H1 (cell line): ENCODE measurements around the gene FYTTD1. TPM values are rescaled to one million over a fixed set of nuclear protein-coding genes. Genes with fewer than 3 reads are reported as not detected.

Experiments used
- CTCF ChIA-PET: fragments of 300-600 bp; sonication (Branson Sonifier 250); formaldehyde crosslinking; loops from one replicate; lab custom pipeline; 2021; ENCODE audit not compliant: partially characterized antibody; lab: Charles Lee
- POLR2A ChIA-PET: fragments of 300-600 bp; sonication (Branson Sonifier 250); formaldehyde crosslinking; loops from one replicate; lab custom pipeline; 2021; ENCODE audit warnings: inconsistent platforms; ENCODE audit not compliant: partially characterized antibody; lab: Charles Lee
- DNase-seq, 2 experiments: peaks; one replicate each; pipeline versions ENCODE4 v3.0.0 to v3.0.0-alpha.2; 2010 to 2022; ENCODE audit warnings: low spot score in 2 of 2, low read depth in 1 of 2, mixed read lengths in 1 of 2
- FAIRE-seq: peaks from 2 replicates; lab custom pipeline; 2011; peaks lifted over from hg19 to GRCh38; lab: Jason Lieb, UNC
- H2AFZ ChIP-seq: 2 replicates; pipeline ENCODE4 v1.8.1; 2012; ENCODE audit warnings: low read length, inconsistent platforms
- H2AK5ac ChIP-seq: 2 replicates; pipeline ENCODE4 v1.6.1; 2013; ENCODE audit warnings: low read depth, low read length
- H2BK120ac ChIP-seq: replicated peaks from 2 replicates; pipeline ENCODE3; 2013; ENCODE audit warnings: low read depth, low read length, inconsistent platforms
- H2BK12ac ChIP-seq: 2 replicates; pipeline ENCODE4 v1.6.1; 2013; ENCODE audit warnings: low read depth, low read length
- H2BK15ac ChIP-seq: 2 replicates; pipeline ENCODE4 v1.6.1; 2013; ENCODE audit warnings: low read length
- H2BK20ac ChIP-seq: 2 replicates; pipeline ENCODE4 v1.6.1; 2013; ENCODE audit warnings: low read length
- H2BK5ac ChIP-seq: 2 replicates; pipeline ENCODE4 v1.6.1; 2013; ENCODE audit warnings: low read depth, low read length
- H3K14ac ChIP-seq: 2 replicates; pipeline ENCODE4 v1.6.1; 2013; ENCODE audit warnings: inconsistent platforms; ENCODE audit not compliant: insufficient read length
- H3K18ac ChIP-seq: 2 replicates; pipeline ENCODE4 v1.6.1; 2013; ENCODE audit warnings: low read length; ENCODE audit errors: extremely low read depth
- H3K23ac ChIP-seq: 2 replicates; pipeline ENCODE4 v1.6.1; 2013; ENCODE audit warnings: inconsistent platforms; ENCODE audit not compliant: insufficient read length
- H3K23me2 ChIP-seq: 2 replicates; pipeline ENCODE4 v1.6.1; 2013; ENCODE audit warnings: low read depth, low read length
- H3K27ac ChIP-seq: 2 replicates; pipeline ENCODE4 v1.6.1; 2011; ENCODE audit warnings: low read depth, low read length, inconsistent platforms
- H3K27me3 ChIP-seq, 4 experiments: replicated peaks in 1 of 4; 1 replicate in 1 of 4; 2 replicates in 3 of 4; pipeline versions ENCODE4 v1.6.1 to v1.8.1; 2011 to 2013; ENCODE audit warnings: low read length in 3 of 4, mild to moderate bottlenecking in 3 of 4, inconsistent platforms in 2 of 4, mixed read lengths in 2 of 4, moderate library complexity in 1 of 4; ENCODE audit not compliant: control insufficient read depth in 3 of 4, insufficient read depth in 3 of 4; ENCODE audit errors: extremely low read depth in 1 of 4
- H3K36me3 ChIP-seq, 4 experiments: 2 replicates each; pipeline versions ENCODE4 v1.6.1 to v1.8.1; 2011 to 2013; ENCODE audit warnings: mild to moderate bottlenecking in 4 of 4, low read length in 3 of 4, moderate library complexity in 2 of 4, control low read depth in 1 of 4, inconsistent platforms in 1 of 4; ENCODE audit not compliant: insufficient read depth in 4 of 4, control insufficient read depth in 2 of 4
- H3K4ac ChIP-seq: replicated peaks from 2 replicates; pipeline ENCODE3; 2013; ENCODE audit warnings: low read length, low read depth, mixed read lengths, inconsistent platforms; ENCODE audit not compliant: insufficient read length
- H3K4me1 ChIP-seq, 4 experiments: replicated peaks in 1 of 4; 1 replicate in 1 of 4; 2 replicates in 3 of 4; pipeline versions ENCODE4 v1.6.1 to v1.8.1; 2011 to 2013; ENCODE audit warnings: low read length in 3 of 4, inconsistent platforms in 2 of 4, mixed read lengths in 1 of 4; ENCODE audit not compliant: insufficient read depth in 4 of 4, control insufficient read depth in 3 of 4
- H3K4me2 ChIP-seq, 2 experiments: 2 replicates each; pipeline versions ENCODE4 v1.6.1 to v1.8.1; 2011 to 2013; ENCODE audit warnings: low read depth in 2 of 2, low read length in 2 of 2, control low read depth in 1 of 2, inconsistent platforms in 1 of 2, mild to moderate bottlenecking in 1 of 2; ENCODE audit not compliant: insufficient read depth in 1 of 2
- H3K4me3 ChIP-seq, 4 experiments: fragments of 200-600, 300-600 bp in 1 of 4; sonication (generic), shearing (Covaris generic), sonication (Bioruptor Twin) in 1 of 4; 2 replicates each; pipeline versions ENCODE4 v1.5.1 to v1.8.1; 2011 to 2016; ENCODE audit warnings: low read length in 4 of 4, low read depth in 3 of 4, control low read depth in 2 of 4, inconsistent platforms in 2 of 4, mild to moderate bottlenecking in 2 of 4, mixed read lengths in 1 of 4, moderate library complexity in 1 of 4; ENCODE audit not compliant: insufficient read depth in 2 of 4; ENCODE audit errors: extremely low read depth in 1 of 4
- H3K56ac ChIP-seq: replicated peaks from 2 replicates; pipeline ENCODE3; 2013; ENCODE audit warnings: low read depth, mild to moderate bottlenecking, mixed read lengths, low read length, inconsistent platforms; ENCODE audit not compliant: insufficient read length
- H3K79me1 ChIP-seq: 2 replicates; pipeline ENCODE4 v1.6.1; 2013; ENCODE audit warnings: low read depth, low read length, control low read depth
- H3K79me2 ChIP-seq, 2 experiments: 2 replicates each; pipeline versions ENCODE4 v1.6.1 to v1.8.1; 2012 to 2013; ENCODE audit warnings: low read length in 2 of 2, mild to moderate bottlenecking in 2 of 2, inconsistent platforms in 1 of 2; ENCODE audit not compliant: insufficient read depth in 2 of 2, control insufficient read depth in 1 of 2
- H3K9ac ChIP-seq, 4 experiments: replicated peaks in 1 of 4; 1 replicate in 1 of 4; 2 replicates in 3 of 4; pipeline versions ENCODE4 v1.6.1 to v1.8.1; 2011 to 2013; ENCODE audit warnings: low read depth in 3 of 4, low read length in 3 of 4, control low read depth in 2 of 4, mild to moderate bottlenecking in 2 of 4, moderate library complexity in 2 of 4, inconsistent platforms in 1 of 4; ENCODE audit errors: extremely low read depth in 1 of 4
- H3K9me3 ChIP-seq, 2 experiments: 2 replicates each; pipeline versions ENCODE4 v1.6.1 to v1.8.1; 2012 to 2013; ENCODE audit warnings: mild to moderate bottlenecking in 2 of 2, moderate library complexity in 2 of 2, control low read depth in 1 of 2, inconsistent platforms in 1 of 2, low read depth in 1 of 2, low read length in 1 of 2, mixed read lengths in 1 of 2; ENCODE audit not compliant: insufficient read depth in 2 of 2
- H4K20me1 ChIP-seq, 2 experiments: replicated peaks in 1 of 2; 2 replicates each; pipeline versions ENCODE3 to v1.8.1; 2011 to 2013; ENCODE audit warnings: inconsistent platforms in 2 of 2, low read length in 2 of 2, mild to moderate bottlenecking in 1 of 2; ENCODE audit not compliant: insufficient read depth in 2 of 2, control insufficient read depth in 1 of 2
- H4K5ac ChIP-seq: 2 replicates; pipeline ENCODE4 v1.6.1; 2013; ENCODE audit warnings: low read length, low read depth, mixed read lengths, inconsistent platforms; ENCODE audit not compliant: insufficient read length
- H4K8ac ChIP-seq: 2 replicates; pipeline ENCODE4 v1.8.0; 2013; ENCODE audit warnings: mild to moderate bottlenecking, moderate library complexity, low read length, inconsistent platforms; ENCODE audit not compliant: insufficient read depth; ENCODE audit errors: extremely low read depth
- H4K91ac ChIP-seq: replicated peaks from 2 replicates; pipeline ENCODE3; 2013; ENCODE audit warnings: low read length, mixed read lengths, inconsistent platforms; ENCODE audit not compliant: insufficient read length
- CHD1 ChIP-seq: IDR thresholded peaks from 2 replicates; pipeline ENCODE4 v1.6.1; 2012; ENCODE audit warnings: low read depth, low read length, improper control_type of control experiment
- KDM5A ChIP-seq: fragments of 200-600 bp; IDR thresholded peaks from 2 replicates; pipeline ENCODE4 v1.7.1; 2012; ENCODE audit warnings: mild to moderate bottlenecking, low read length, inconsistent platforms, mixed read lengths
- RAD21 ChIP-seq, 2 experiments: IDR thresholded peaks in 1 of 2; conservative IDR thresholded peaks in 1 of 2; 2 replicates each; pipeline ENCODE4 v1.6.1; 2011; ENCODE audit warnings: low read depth in 2 of 2, low read length in 2 of 2, improper control_type of control experiment in 1 of 2, inconsistent platforms in 1 of 2, mild to moderate bottlenecking in 1 of 2, moderate library complexity in 1 of 2
- USF2 ChIP-seq: IDR thresholded peaks from 2 replicates; pipeline ENCODE4 v1.6.1; 2011; ENCODE audit warnings: low read length, improper control_type of control experiment
- ZNF274 ChIP-seq: IDR thresholded peaks from 2 replicates; pipeline ENCODE4 v1.7.0; 2012; ENCODE audit warnings: low read length, borderline replicate concordance; ENCODE audit errors: extremely low read depth
- WGBS, 2 experiments: shearing (Covaris generic) in 1 of 2; methylation state at CpG; one replicate each; pipeline versions ENCODE4 v1.1.6 to v1.1.7; 2013 to 2015; ENCODE audit warnings: low lambda C conversion rate in 2 of 2, mixed read lengths in 2 of 2, inconsistent platforms in 1 of 2, low coverage in 1 of 2, missing lambda C conversion rate in 1 of 2; ENCODE audit not compliant: insufficient replicate concordance in 2 of 2, insufficient coverage in 1 of 2, insufficient read length in 1 of 2; ENCODE audit errors: extremely low coverage in 1 of 2, missing lambda C conversion rate in 1 of 2; 5-methylcytosine and 5-hydroxymethylcytosine counted together
- polyA plus RNA-seq, 7 experiments: library from polyadenylated mRNA; depleted of rRNA in 3 of 7; stranded (reverse) in 5 of 7; unstranded in 2 of 7; fragments of >200 nt in 5 of 7; fragments of 200-250 nt in 2 of 7; gene quantifications; 1 replicate in 5 of 7; 2 replicates in 1 of 7; 4 replicates in 1 of 7; pipeline versions ENCODE4 v1.2.1 to v1.2.3, GENCODE V29; 2011 to 2013; ENCODE audit warnings: missing spikeins in 2 of 7, mixed read lengths in 2 of 7
- total RNA-seq: library from RNA; stranded (reverse); fragmentation: NEBNext Ultra II Directional; extraction: Animal tissue kit (Norgen Biotek cat#: 25700); gene quantifications from 2 replicates; pipeline ENCODE4 v1.2.1, GENCODE V29; 2021

FYTTD1 gene
- total and polyA plus RNA-seq, 2 of the 8 experiments (the other 6 are each of a cell fraction or from before 2014, with no cell fraction given) = 3.1 to 24.4 TPM

- no peaks in the 10 kb centered on the region; a peak in 1 of 7 replicates for H3K4me1 ChIP-seq
- no peak overlapping the region for H2BK12ac ChIP-seq
- H4K91ac ChIP-seq = no peak overlapping the region
- H2BK20ac ChIP-seq = no peak overlapping the region
- peaks cover 0 to 10% of the 10 kb centered on the region in 2 experiments; a peak in 2 of 4 replicates for H3K79me2 ChIP-seq
- H2BK15ac ChIP-seq = no peak overlapping the region
- DNase-seq = no peak
- no peaks in the 10 kb centered on the region for H3K36me3 ChIP-seq
- H3K18ac ChIP-seq = no peak overlapping the region
- 95% methylated on average over 4 of the region's 4 CpGs; no CpG with 5 or more reads in 1 of the 2 experiments for WGBS, 2 experiments
- H3K14ac ChIP-seq = no peak overlapping the region
- no peak overlapping the region for H4K5ac ChIP-seq
- no peak overlapping the region for H3K4me3 ChIP-seq
- no peak overlapping the region for H3K4me2 ChIP-seq
- H4K20me1 ChIP-seq = peaks cover 0 to 8% of the 10 kb centered on the region in 2 experiments
- H2AFZ ChIP-seq = no peak overlapping the region
- no peak overlapping the region for H3K4ac ChIP-seq
- H2BK120ac ChIP-seq = no peak overlapping the region
- no peaks in the 10 kb centered on the region for H3K27me3 ChIP-seq
- no peak overlapping the region for H3K27ac ChIP-seq
- no peak overlapping the region for H4K8ac ChIP-seq
- CTCF ChIA-PET = interaction anchor here (1.3 to 1.5 kb wide), 3 partner anchors 12 to 51 kb away, joined by 3 to 5 read pairs (median 5); no protein-coding TSS in a partner anchor
- no peak overlapping the region for H2BK5ac ChIP-seq
- H3K23me2 ChIP-seq = peaks cover 11% of the 10 kb centered on the region
- no peak overlapping the region for H2AK5ac ChIP-seq
- no peak for FAIRE-seq
- H3K9ac ChIP-seq = no peak overlapping the region
- no peak for TF ChIP-seq USF2
- no peak for TF ChIP-seq CHD1
- no peak for TF ChIP-seq RAD21 (IDR thresholded peaks at IDR 0.05 in 1 of 2, conservative IDR thresholded peaks at IDR 0.05 in 1 of 2; ENCODE audit: low read depth in 2 of 2, low read length in 2 of 2)
- no peak for TF ChIP-seq ZNF274
- no peak for TF ChIP-seq KDM5A
- H3K79me1 ChIP-seq = no peaks in the 10 kb centered on the region; the same call in 1 of the 2 replicates
- H3K9me3 ChIP-seq = no peaks in the 10 kb centered on the region
- H3K56ac ChIP-seq = no peak overlapping the region
- no peak overlapping the region for H3K23ac ChIP-seq
- POLR2A ChIA-PET = no interaction called here
Observed at GRCh38 chr3:197733042-197733441, 16.6 kb upstream of the FYTTD1 start.
